ENCODE data around the gene KCTD3.

The KCTD3 gene

GRCh38 chr1:215566556-215567490 is at the start of gene KCTD3:
KCTD3 (plus strand) TSS chr1:215567304; CDS start chr1:215567686, 382 bp downstream.
- DNase-seq (ENCODE audit: low read depth in 2 of 2): peak in 1 of 2 donors; percentile 4

GRCh38 chr1:215517441-215517891 is 49.6 kb upstream of the KCTD3 start:
- DNase-seq (ENCODE audit: low read depth in 2 of 2): no peak

- no peak for DNase-seq (ENCODE audit: low read depth in 2 of 2)
Measured at GRCh38 chr1:215518594-215518993, 48.5 kb upstream of the KCTD3 start.

- DNase-seq (ENCODE audit: low read depth in 2 of 2): no peak
Measured at GRCh38 chr1:215521279-215521678, 45.8 kb upstream of the KCTD3 start.

GRCh38 chr1:215523128-215523861 is 43.8 kb upstream of the KCTD3 start:
- no peak for DNase-seq (ENCODE audit: low read depth in 2 of 2)

- DNase-seq (ENCODE audit: low read depth in 2 of 2): no peak
Measured at GRCh38 chr1:215523906-215524305, 43.2 kb upstream of the KCTD3 start.

GRCh38 chr1:215526147-215526845 is 40.8 kb upstream of the KCTD3 start:
- no peak for DNase-seq (ENCODE audit: low read depth in 2 of 2)

- no peak for DNase-seq (ENCODE audit: low read depth in 2 of 2)
Measured at GRCh38 chr1:215526846-215527151, 40.3 kb upstream of the KCTD3 start.

- DNase-seq (ENCODE audit: low read depth in 2 of 2): no peak
Measured at GRCh38 chr1:215529111-215529510, 38.0 kb upstream of the KCTD3 start.

- no peak for DNase-seq (ENCODE audit: low read depth in 2 of 2)
Measured at GRCh38 chr1:215529571-215529970, 37.5 kb upstream of the KCTD3 start.

GRCh38 chr1:215530401-215530984 is 36.6 kb upstream of the KCTD3 start:
- DNase-seq (ENCODE audit: low read depth in 2 of 2): no peak

- no peak for DNase-seq (ENCODE audit: low read depth in 2 of 2)
Measured at GRCh38 chr1:215539803-215540570, 27.1 kb upstream of the KCTD3 start.

- DNase-seq (ENCODE audit: low read depth in 2 of 2): no peak
Measured at GRCh38 chr1:215542301-215542700, 24.8 kb upstream of the KCTD3 start.

GRCh38 chr1:215543191-215543606 is 23.9 kb upstream of the KCTD3 start:
- no peak for DNase-seq (ENCODE audit: low read depth in 2 of 2)

GRCh38 chr1:215543806-215544205 is 23.3 kb upstream of the KCTD3 start:
- no peak for DNase-seq (ENCODE audit: low read depth in 2 of 2)

GRCh38 chr1:215544566-215544965 is 22.5 kb upstream of the KCTD3 start:
- no peak for DNase-seq (ENCODE audit: low read depth in 2 of 2)

- no peak for DNase-seq (ENCODE audit: low read depth in 2 of 2)
Measured at GRCh38 chr1:215545096-215545495, 22.0 kb upstream of the KCTD3 start.

- no peak for DNase-seq (ENCODE audit: low read depth in 2 of 2)
Measured at GRCh38 chr1:215547011-215547410, 20.1 kb upstream of the KCTD3 start.

GRCh38 chr1:215551806-215552205 is 15.3 kb upstream of the KCTD3 start:
- DNase-seq (ENCODE audit: low read depth in 2 of 2): no peak

GRCh38 chr1:215554865-215555264 is 12.2 kb upstream of the KCTD3 start:
- no peak for DNase-seq (ENCODE audit: low read depth in 2 of 2)

- no peak for DNase-seq (ENCODE audit: low read depth in 2 of 2)
Measured at GRCh38 chr1:215555531-215555930, 11.6 kb upstream of the KCTD3 start.

Measured in stimulated activated CD8-positive, alpha-beta memory T cell treated with anti-CD3 and anti-CD28 coated beads, Interleukin-2, amount 100 ng/mL, for 1 hour (primary cell).